SJCRH30 (cell line): ENCODE measurements around the gene NYAP1. TPM values are rescaled to one million over a fixed set of nuclear protein-coding genes. Genes with fewer than 3 reads are reported as not detected.
"Not testable (repeated sequence)": the region's sequence is repeated elsewhere in the genome, so short reads cannot be mapped to it uniquely, and the experiment has no call there.

Source experiments
- DNase-seq, 2 experiments: peaks; one replicate each; pipeline ENCODE4 v3.0.0-alpha.2; 2015 to 2020
- H3K27ac ChIP-seq: fragments of 250-450 bp; sonication (Bioruptor Pico); 2 replicates; pipeline ENCODE4 v1.5.1; 2020; ENCODE audit warnings: mild to moderate bottlenecking, moderate library complexity
- H3K27me3 ChIP-seq: fragments of 250-450 bp; sonication (Bioruptor Pico); 2 replicates; pipeline ENCODE4 v1.5.1; 2020; ENCODE audit warnings: mild to moderate bottlenecking, moderate library complexity
- H3K36me3 ChIP-seq: fragments of 250-450 bp; sonication (Bioruptor Pico); 2 replicates; pipeline ENCODE4 v1.5.1; 2020; ENCODE audit warnings: mild to moderate bottlenecking, moderate library complexity
- H3K4me1 ChIP-seq: fragments of 250-450 bp; sonication (Bioruptor Pico); 2 replicates; pipeline ENCODE4 v1.5.1; 2020; ENCODE audit warnings: mild to moderate bottlenecking, moderate library complexity
- H3K4me3 ChIP-seq: fragments of 250-450 bp; sonication (Bioruptor Pico); 2 replicates; pipeline ENCODE4 v1.5.1; 2020; ENCODE audit warnings: mild to moderate bottlenecking, moderate library complexity
- H3K9me3 ChIP-seq: fragments of 250-450 bp; sonication (Bioruptor Pico); replicated peaks from 2 replicates; pipeline ENCODE4 v1.5.1; 2020; ENCODE audit warnings: mild to moderate bottlenecking, moderate library complexity
- total RNA-seq: library from RNA; depleted of rRNA; stranded (reverse); fragments of >200 nt; shearing (Covaris generic); gene quantifications from 2 replicates; pipeline ENCODE4 v1.2.3, GENCODE V29; 2014

The NYAP1 gene
- total RNA-seq, 1 experiment from 2014 or later, result 0.49 TPM

DNA sequence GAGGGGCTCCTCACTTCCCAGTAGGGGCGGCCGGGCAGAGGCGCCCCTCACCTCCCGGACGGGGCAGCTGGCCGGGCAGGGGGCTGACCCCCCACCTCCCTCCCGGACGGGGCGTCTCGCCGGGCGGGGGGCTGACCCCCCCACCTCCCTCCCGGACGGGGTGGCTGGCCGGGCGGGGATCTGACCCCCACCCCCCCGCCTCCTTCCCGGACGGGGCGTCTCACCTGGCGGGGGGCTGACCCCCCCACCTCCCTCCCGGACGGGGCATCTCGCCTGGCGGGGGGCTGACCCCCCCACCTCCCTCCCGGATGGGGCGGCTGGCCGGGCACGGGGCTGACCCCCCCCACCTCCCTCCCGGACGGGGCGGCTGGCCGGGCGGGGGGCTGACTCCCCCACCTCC lies 39.5 kb downstream of the NYAP1 start:
- not testable (repeated sequence) for H3K36me3 ChIP-seq

DNA sequence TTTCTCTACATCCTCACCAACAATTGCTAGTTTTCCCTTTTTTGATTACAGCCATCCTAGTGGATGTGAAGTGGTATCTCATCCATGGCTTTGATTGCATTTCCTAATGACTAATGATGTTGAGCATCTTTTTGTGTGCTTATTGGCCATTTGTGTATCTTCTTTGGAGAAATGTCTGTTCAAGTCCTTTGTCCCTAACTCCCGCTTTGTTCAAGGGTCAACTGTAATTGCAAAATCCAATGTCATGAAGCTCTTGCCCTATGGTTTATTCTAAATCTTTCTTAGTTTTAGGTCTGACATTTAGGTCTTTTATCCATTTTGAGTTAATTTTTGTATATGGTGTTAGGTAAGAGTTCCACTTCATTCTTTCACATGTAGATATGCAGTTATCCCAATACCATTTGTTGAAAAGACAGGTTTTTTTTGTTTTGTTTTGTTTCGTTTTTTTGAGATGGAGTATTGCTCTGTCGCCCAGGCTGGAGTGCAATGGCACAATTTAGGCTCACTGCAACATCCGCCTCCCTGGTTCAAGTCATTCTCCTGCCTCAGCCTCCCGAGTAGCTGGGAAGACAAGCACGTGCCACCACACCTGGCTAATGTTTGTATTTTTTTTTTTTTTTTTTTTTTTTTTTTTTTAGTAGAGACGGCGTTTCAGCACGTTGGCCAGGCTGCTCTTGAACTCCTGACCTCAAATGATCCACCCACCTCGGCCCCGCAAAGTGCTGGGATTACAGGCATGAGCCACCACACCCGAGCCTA lies 44.6 kb downstream of the NYAP1 start:
- H3K4me3 ChIP-seq, H3K27ac ChIP-seq, H3K27me3 ChIP-seq, H3K9me3 ChIP-seq, DNase-seq, H3K36me3 ChIP-seq: not testable (repeated sequence)
- peaks cover 14% of the 10 kb centered on the region for H3K4me1 ChIP-seq

More for the DNA sequence above, 39.5 kb downstream of the NYAP1 start:
- peaks cover 16% of the 10 kb centered on the region for H3K27me3 ChIP-seq
- H3K9me3 ChIP-seq, DNase-seq, H3K4me1 ChIP-seq, H3K27ac ChIP-seq, H3K4me3 ChIP-seq: not testable (repeated sequence)

DNA sequence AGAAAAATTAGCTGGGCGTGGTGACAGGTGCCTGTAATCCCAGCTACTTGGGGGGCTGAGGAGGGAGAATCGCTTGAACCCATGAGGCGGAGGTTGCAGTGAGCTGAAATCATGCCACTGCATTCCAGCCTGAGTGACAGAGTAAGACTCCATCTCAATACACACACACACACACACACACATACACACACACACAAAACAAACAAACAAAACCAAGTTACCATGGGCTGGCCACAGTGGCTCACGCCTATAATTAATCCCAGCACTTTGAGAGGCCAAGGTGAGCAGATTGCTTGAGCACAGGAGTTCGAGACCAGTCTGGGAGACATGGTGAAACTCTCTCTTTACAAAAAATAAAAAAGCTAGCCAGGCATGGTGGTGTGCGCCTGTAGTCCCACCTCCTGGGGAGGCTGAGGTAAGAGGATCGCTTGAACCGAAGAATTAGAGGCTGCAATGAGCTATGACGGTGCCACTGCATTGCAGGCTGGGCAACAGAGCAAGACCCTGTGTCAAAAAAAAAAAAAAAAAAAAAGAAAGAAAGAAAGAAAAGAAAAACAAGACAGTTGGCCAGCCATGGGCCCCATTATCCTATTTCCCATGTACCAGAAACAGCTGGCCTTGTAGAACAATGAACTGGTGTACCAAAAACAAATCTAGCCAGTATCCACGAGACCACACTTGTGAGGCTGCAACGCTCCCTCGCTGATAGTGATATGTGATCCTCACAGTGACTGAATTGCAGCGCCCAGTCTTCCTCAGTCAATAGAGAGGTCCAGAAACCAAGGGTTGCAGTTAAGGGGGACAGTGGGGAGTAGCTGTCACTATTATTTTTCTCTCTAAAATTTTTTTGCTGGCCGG lies 48.7 kb downstream of the NYAP1 start:
- Histone ChIP-seq H3K4me3 (no peak overlapping the region), H3K9me3 (no peaks in the 10 kb centered on the region), H3K4me1 (peaks cover 16% of the 10 kb centered on the region), H3K36me3 (no peaks in the 10 kb centered on the region), H3K27ac (no peak overlapping the region), H3K27me3 (peaks cover under 1% of the 10 kb centered on the region; the same call in 1 of the 2 replicates)
- peak; percentile 57 to 83 for DNase-seq

DNA sequence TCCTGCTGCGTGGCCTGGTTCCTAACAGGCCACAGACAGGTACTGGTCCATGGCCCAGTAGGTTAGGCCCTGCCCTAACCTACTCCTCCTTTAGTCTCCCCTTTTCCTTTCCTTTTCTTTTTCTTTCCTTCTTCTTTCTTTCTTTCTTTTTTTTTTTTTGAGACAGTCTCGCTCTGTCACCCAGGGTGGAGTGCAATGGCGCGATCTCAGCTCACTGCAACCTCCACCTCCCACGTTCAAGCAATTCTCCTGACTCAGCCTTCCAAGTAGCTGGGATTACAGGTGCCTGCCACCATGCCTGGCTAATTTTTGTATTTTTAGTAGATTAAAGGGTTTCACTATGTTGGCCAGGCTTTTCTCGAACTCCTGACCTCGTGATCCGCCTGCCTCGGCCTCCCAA lies 52.3 kb downstream of the NYAP1 start:
- not testable (repeated sequence) for H3K27me3 ChIP-seq, H3K4me3 ChIP-seq, H3K36me3 ChIP-seq, DNase-seq, H3K9me3 ChIP-seq, H3K27ac ChIP-seq
- peaks cover 16% of the 10 kb centered on the region for H3K4me1 ChIP-seq

DNA sequence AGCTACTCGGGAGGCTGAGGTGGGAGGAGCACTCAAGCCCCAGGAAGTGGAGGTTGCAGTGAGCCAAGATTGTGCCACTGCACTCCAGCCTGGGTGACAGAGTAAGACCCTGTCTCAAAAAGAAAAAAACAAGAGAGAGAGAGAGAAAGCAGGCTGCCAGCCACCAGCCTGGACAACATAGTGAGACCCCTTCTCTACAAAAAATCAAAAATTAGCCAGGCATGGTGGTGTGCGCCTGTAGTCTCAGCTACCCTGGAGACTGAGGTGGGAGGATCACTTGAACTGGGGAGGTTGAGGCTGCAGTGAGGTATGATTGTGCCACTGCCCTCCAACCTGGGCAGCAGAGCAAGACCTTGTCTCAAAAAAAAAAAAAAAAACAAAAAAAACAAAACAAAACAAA lies 53.0 kb downstream of the NYAP1 start:
- H3K4me1 ChIP-seq, result peaks cover 16% of the 10 kb centered on the region
- not testable (repeated sequence) for H3K27me3 ChIP-seq, H3K27ac ChIP-seq, DNase-seq, H3K4me3 ChIP-seq, H3K9me3 ChIP-seq, H3K36me3 ChIP-seq

DNA sequence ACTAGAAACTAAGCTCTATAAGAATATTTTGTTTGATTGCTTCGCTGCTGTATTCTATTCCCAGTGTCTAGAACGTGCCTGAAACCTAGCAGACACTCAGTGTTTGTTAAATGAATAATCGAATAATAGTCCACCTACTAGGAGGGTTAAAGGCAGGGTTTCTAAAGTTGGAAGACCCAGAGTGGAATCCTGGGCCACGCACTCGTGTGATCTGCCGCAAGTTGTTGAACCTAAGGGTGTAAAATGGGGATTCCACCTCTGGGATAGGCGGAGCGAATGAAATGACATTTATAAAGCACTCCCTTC lies 54.6 kb downstream of the NYAP1 start:
- no peaks in the 10 kb centered on the region; the same call in 1 of the 2 replicates for H3K27me3 ChIP-seq
- no peaks in the 10 kb centered on the region for H3K9me3 ChIP-seq
- no peaks in the 10 kb centered on the region for H3K36me3 ChIP-seq
- peaks cover 2% of the 10 kb centered on the region for H3K4me1 ChIP-seq
- H3K27ac ChIP-seq, result no peak overlapping the region; the same call in 1 of the 2 replicates
- peak overlapping the region; percentile 44 for H3K4me3 ChIP-seq
- no peak for DNase-seq

DNA sequence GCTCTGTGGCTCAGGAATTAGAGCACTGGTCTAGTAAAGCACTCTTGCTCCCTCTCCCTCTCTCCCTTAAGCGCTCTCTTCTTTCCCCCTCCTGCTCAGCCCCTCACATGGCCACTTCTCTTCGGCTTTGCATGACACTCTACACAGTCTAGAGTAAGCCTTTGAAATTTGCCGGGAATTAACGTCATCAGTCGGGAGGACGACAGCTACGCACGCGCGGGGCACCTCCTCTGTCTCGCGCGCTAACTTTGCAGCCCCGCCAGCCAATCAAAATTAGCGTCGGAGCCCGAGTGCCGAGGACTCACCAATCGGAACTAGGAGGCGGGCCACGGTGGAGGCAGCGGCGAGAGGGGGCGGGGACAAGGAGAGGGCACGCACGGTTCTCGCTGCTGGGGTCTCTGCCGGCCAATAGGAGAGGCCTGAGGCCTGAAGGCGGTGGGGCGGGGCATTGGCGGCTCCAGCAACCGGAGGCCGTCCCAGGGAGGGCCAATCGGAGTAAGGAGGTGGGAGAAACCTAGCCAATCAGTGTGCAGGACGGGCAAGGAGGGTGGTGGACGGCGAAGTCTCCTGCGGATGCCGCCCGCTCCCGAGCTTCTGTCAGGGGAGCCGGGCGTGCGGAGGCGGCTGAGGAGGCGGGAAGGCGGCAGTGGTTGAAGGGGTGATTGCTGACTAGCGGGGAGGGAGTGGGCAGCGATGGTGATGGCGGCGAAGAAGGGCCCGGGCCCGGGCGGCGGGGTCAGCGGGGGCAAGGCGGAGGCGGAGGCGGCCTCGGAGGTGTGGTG lies 55.1 kb downstream of the NYAP1 start, which contains the start of gene AGFG2:
TSS of gene AGFG2 (plus strand) at position 550 of the 782 bp plus-strand sequence. CDS start at position 694, 144 bp downstream.
- peak; percentile 100 for DNase-seq
- H3K27ac ChIP-seq, result no peak within 1 kb of the TSS; the same call in 1 of the 2 replicates
- H3K4me1 ChIP-seq, result no peaks in the 10 kb centered on the region
- H3K9me3 ChIP-seq, result no peaks in the 10 kb centered on the region
- H3K4me3 ChIP-seq, result peak within 1 kb of the TSS; percentile 71
- no peaks in the 10 kb centered on the region for H3K27me3 ChIP-seq
- H3K36me3 ChIP-seq, result no peaks in the 10 kb centered on the region

DNA sequence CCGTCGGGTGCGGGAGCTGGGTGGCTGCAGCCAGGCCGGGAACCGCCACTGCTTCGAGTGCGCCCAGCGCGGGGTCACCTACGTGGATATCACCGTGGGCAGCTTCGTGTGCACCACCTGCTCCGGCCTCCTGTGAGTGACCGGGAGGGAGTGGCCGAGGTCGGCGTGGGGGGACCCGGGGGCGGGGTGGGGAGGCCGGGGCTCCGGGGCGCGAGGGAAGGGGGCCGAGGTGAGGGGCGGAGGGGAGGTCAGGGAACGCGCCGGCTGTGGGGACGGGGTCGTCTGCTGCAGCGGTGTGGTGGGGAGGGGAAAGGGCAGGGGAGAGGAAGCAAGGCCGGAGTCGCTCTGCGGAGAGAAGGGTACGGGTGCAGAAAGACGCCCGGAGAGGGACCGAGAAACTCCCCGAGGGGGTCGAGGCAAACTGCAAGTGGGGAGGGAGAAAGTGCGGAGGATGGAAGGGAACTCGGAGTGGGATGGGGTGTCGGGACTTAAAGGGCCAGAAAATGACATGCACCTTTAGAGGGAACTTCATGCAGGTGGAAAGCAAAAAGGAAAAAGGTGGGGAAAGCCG lies 55.8 kb downstream of the NYAP1 start:
- DNase-seq, result peak in 1 of 2 experiments; percentile 17
- no peak overlapping the region for H3K27ac ChIP-seq
- no peaks in the 10 kb centered on the region for H3K9me3 ChIP-seq

DNA sequence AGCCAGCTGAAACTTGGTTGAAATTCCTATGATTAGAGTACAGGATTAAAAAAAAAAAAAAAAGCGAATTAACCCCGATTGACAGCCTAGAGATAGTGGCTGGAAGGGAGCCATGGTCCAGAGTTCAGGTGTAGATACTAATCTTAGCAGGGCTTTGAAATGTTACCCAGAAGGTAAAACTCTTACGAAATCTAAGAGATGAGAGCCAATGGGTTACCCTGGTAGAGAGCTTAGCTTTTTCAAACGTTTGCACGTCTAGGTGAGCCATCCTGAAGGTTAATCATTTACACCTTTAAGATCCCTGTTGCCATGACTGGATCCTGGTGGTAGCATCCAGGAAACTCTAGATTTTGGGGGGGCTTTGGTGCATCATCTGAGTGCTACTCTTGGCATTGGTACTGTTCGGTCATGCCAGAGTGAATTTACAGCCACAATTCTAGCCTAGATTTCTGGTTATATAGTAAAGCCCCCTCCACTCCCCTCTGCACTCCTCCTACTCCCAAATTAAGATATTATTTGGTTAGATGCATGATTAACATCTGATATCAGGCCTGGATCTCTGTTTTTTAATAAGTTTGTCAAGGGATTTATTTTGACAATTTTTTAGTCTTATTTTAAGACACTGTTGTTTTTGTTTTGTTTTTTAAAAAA lies 56.5 kb downstream of the NYAP1 start:
- H3K4me3 ChIP-seq, result no peak overlapping the region; the same call in 1 of the 2 replicates
- H3K27ac ChIP-seq, result no peak overlapping the region
- no peaks in the 10 kb centered on the region for H3K36me3 ChIP-seq
- peaks cover 5% of the 10 kb centered on the region for H3K4me1 ChIP-seq
- no peaks in the 10 kb centered on the region for H3K9me3 ChIP-seq
- no peak for DNase-seq
- H3K27me3 ChIP-seq, result no peaks in the 10 kb centered on the region

More for the DNA sequence above, 55.8 kb downstream of the NYAP1 start:
- H3K27me3 ChIP-seq, result no peaks in the 10 kb centered on the region
- no peaks in the 10 kb centered on the region for H3K4me1 ChIP-seq
- H3K4me3 ChIP-seq, result peak overlapping the region; percentile 71
- no peaks in the 10 kb centered on the region for H3K36me3 ChIP-seq

DNA sequence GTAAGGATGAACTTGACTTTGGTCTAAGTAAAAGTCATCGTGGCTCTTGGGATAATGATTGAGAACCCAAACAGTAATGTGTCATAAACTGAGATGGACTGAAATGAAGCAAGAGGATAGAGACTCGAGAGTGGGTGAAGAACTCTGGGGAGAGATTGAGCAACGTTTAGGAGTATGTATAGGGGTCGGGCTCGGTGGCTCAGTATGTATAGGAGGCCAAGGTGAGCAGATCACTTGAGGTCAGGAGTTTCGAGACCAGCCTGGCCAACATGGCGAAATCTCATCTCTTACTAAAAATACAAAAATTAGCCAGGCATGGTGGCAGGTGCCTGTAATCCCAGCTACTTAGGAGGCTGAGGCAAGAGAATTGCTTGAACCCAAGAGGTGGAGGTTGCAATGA lies 57.6 kb downstream of the NYAP1 start:
- not testable (repeated sequence) for H3K36me3 ChIP-seq, DNase-seq, H3K4me3 ChIP-seq, H3K27ac ChIP-seq, H3K27me3 ChIP-seq, H3K9me3 ChIP-seq
- peaks cover 13% of the 10 kb centered on the region for H3K4me1 ChIP-seq

DNA sequence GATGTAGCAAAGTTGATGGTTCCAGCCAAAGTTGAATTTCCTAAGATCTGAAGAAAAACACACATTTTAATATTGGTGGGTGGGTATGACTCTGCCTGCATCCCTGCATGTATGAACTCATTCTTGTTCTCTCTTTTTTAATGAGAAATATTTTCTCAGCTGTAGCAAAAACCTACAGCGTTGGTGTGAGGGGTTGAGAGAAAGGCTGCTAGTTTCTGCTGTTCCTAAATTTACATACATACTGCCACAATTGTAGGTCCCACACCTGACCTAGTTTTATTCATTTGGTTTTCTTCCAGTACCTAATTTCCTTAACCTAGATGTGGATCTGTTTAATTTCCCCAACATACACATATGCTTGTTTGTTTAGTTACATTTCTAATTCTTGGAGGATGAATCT lies 59.9 kb downstream of the NYAP1 start:
- DNase-seq, result no peak
- Histone ChIP-seq H3K9me3 (no peaks in the 10 kb centered on the region), H3K27ac (no peak overlapping the region), H3K4me1 (peaks cover 13% of the 10 kb centered on the region), H3K4me3 (no peak overlapping the region), H3K36me3 (no peaks in the 10 kb centered on the region), H3K27me3 (no peaks in the 10 kb centered on the region)

DNA sequence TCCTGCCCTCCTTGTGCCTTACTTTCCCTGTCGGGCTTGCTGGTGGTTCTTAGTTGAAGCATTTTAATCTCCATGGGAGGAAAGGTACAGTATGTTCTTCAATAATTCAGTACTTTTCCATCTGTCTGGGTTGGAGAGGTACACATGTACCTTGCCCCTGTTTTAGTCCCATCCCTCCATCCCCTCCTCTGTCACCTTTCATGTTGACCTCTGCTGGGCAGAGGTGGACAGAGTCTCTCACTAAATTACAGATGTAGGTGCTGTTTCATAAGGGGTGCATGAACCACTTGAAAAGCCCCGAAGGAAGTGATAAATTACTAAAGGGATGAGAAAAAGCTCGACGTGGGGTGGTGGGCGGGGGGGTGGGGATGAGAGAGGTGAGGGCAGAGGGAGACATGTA lies 60.7 kb downstream of the NYAP1 start:
- H3K27me3 ChIP-seq, result no peaks in the 10 kb centered on the region
- H3K27ac ChIP-seq, result no peak overlapping the region
- no peak for DNase-seq
- peaks cover 13% of the 10 kb centered on the region for H3K4me1 ChIP-seq
- H3K4me3 ChIP-seq, result no peak overlapping the region
- no peaks in the 10 kb centered on the region for H3K9me3 ChIP-seq
- no peaks in the 10 kb centered on the region for H3K36me3 ChIP-seq
